ENCODE data around the gene PHB1.

Gene PHB1

DNA sequence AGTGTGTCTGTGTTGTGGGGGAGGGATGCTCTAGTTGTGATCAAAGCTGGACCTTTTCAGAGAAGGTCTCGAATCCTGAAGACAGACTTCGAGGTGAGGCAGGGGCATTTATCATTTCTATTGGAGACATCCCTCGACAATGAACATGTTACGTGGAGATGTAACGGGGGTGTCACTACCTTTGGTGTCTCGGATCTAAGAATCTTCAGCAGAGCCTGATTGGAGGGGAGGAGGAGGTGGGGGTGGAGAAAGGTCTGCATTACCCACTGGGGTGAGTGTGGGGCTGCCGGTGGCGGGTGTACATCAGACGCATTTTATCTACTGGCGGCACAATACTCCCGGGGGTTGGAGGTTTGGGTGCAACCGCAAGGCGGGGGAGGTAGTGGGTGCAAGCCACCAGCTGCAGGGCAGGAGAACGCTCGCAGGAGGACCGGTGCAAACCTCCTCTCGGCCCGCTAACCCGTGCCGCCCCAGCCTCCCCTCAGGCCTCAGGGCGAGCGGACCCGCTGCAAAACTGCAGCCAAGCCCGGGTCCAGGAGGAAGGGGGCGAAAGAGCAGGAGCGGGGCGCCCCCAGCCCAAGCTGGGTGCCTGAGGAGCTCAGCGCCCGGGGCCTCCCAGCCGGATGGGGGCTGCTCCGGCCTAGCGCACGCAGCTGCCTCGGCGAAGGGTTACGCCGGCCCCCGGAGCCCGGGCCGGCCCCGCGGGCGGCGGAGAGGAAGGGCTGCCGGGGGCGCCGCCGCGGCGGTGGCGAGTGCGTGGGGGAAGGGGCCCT is 53.4 kb downstream of the PHB1 start (continued):
- TF ChIP-seq PRDM10 (tag by site-specific recombination; IDR thresholded peaks at IDR 0.05) (peak; percentile 84), ZNF76 (tag by site-specific recombination; IDR thresholded peaks at IDR 0.05; ENCODE audit: borderline replicate concordance, low read depth) (no peak), ZNF302 (tag by site-specific recombination; IDR thresholded peaks at IDR 0.05; ENCODE audit: low read depth) (no peak), ZNF596 (tag by site-specific recombination; IDR thresholded peaks at IDR 0.05) (no peak), OSR2 (tag by site-specific recombination; IDR thresholded peaks at IDR 0.05) (no peak; the same call in 1 of the 2 replicates), BCL11A (tag by site-specific recombination; IDR thresholded peaks at IDR 0.05; ENCODE audit: low read depth) (peak; percentile 39; the same call in 1 of the 2 replicates), ZNF610 (tag by site-specific recombination; IDR thresholded peaks at IDR 0.05; ENCODE audit: borderline replicate concordance) (no peak), ZNF561 (tag by site-specific recombination; IDR thresholded peaks at IDR 0.05; ENCODE audit: borderline replicate concordance) (no peak), ZNF664 (tag by site-specific recombination; IDR thresholded peaks at IDR 0.05) (no peak), ZSCAN30 (tag by site-specific recombination; IDR thresholded peaks at IDR 0.05) (no peak), ZNF174 (tag by site-specific recombination; IDR thresholded peaks at IDR 0.05) (no peak), RBAK (tag by site-specific recombination; IDR thresholded peaks at IDR 0.05) (no peak), GFI1B (tag by site-specific recombination; IDR thresholded peaks at IDR 0.05) (no peak), ZBTB20 (tag by site-specific recombination; IDR thresholded peaks at IDR 0.05) (peak; percentile 51; the same call in 1 of the 2 replicates), YY1 (tag by site-specific recombination; IDR thresholded peaks at IDR 0.05) (no peak), GLI4 (tag by site-specific recombination; IDR thresholded peaks at IDR 0.05) (no peak), KLF7 (tag by site-specific recombination; IDR thresholded peaks at IDR 0.05; ENCODE audit: borderline replicate concordance) (no peak), ZNF239 (tag by site-specific recombination; IDR thresholded peaks at IDR 0.05) (no peak), OVOL3 (tag by site-specific recombination; IDR thresholded peaks at IDR 0.05) (no peak), ZNF701 (tag by site-specific recombination; IDR thresholded peaks at IDR 0.05) (no peak), ZFHX2 (tag by site-specific recombination; conservative IDR thresholded peaks at IDR 0.05) (peak; percentile 89), GLIS1 (tag by site-specific recombination; IDR thresholded peaks at IDR 0.05) (peak; percentile 53; the same call in 1 of the 2 replicates), ZBTB1 (tag by site-specific recombination; IDR thresholded peaks at IDR 0.05) (no peak), ZNF645 (tag by site-specific recombination; IDR thresholded peaks at IDR 0.05) (no peak), ZNF132 (tag by site-specific recombination; IDR thresholded peaks at IDR 0.05; ENCODE audit: borderline replicate concordance) (no peak), ZNF24 (tag by site-specific recombination; IDR thresholded peaks at IDR 0.05) (no peak), KLF9 (tag by site-specific recombination; IDR thresholded peaks at IDR 0.05; ENCODE audit: low read depth) (peak; percentile 38), ZNF433 (tag by site-specific recombination; IDR thresholded peaks at IDR 0.05; ENCODE audit: low read depth) (no peak), ZNF514 (tag by site-specific recombination; IDR thresholded peaks at IDR 0.05) (no peak)
- TF ChIP-seq, protein P1, sequence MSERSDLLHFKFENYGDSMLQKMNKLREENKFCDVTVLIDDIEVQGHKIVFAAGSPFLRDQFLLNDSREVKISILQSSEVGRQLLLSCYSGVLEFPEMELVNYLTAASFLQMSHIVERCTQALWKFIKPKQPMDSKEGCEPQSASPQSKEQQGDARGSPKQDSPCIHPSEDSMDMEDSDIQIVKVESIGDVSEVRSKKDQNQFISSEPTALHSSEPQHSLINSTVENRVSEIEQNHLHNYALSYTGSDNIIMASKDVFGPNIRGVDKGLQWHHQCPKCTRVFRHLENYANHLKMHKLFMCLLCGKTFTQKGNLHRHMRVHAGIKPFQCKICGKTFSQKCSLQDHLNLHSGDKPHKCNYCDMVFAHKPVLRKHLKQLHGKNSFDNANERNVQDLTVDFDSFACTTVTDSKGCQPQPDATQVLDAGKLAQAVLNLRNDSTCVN (tag by site-specific recombination; optimal IDR thresholded peaks at IDR 0.05): peak; percentile 49
- TF ChIP-seq, protein P2, sequence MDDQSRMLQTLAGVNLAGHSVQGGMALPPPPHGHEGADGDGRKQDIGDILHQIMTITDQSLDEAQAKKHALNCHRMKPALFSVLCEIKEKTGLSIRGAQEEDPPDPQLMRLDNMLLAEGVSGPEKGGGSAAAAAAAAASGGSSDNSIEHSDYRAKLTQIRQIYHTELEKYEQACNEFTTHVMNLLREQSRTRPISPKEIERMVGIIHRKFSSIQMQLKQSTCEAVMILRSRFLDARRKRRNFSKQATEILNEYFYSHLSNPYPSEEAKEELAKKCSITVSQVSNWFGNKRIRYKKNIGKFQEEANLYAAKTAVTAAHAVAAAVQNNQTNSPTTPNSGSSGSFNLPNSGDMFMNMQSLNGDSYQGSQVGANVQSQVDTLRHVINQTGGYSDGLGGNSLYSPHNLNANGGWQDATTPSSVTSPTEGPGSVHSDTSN (CRISPR knock-in tag; IDR thresholded peaks at IDR 0.05): no peak
- TF ChIP-seq, protein P3, sequence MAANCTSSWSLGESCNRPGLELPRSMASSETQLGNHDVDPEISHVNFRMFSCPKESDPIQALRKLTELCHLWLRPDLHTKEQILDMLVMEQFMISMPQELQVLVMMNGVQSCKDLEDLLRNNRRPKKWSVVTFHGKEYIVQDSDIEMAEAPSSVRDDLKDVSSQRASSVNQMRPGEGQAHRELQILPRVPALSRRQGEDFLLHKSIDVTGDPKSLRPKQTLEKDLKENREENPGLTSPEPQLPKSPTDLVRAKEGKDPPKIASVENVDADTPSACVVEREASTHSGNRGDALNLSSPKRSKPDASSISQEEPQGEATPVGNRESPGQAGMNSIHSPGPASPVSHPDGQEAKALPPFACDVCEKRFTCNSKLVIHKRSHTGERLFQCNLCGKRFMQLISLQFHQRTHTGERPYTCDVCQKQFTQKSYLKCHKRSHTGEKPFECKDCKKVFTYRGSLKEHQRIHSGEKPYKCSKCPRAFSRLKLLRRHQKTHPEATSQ (tag by site-specific recombination; IDR thresholded peaks at IDR 0.05): no peak
